Fibroblast of mammary gland (primary cell): ENCODE measurements around the gene ZYG11A.
"Not testable (repeated sequence)": the region's sequence is repeated elsewhere in the genome, so short reads cannot be mapped to it uniquely, and the experiment has no call there.

Source experiments
- DNase-seq: peaks from one replicate; pipeline ENCODE4 v3.0.0-alpha.2; 2010; ENCODE audit warnings: low read depth
- H3K4me3 ChIP-seq: 2 replicates; pipeline ENCODE4 v1.5.1; 2011; ENCODE audit warnings: low read depth, mild to moderate bottlenecking, low read length, moderate library complexity; ENCODE audit not compliant: control insufficient read depth
- TF ChIP-seq, protein P1 (sequence below): conservative IDR thresholded peaks from 2 replicates; pipeline ENCODE4 v1.5.1; 2011; ENCODE audit warnings: low read depth, low read length, inconsistent platforms; ENCODE audit not compliant: control insufficient read depth, insufficient read depth

ZYG11A gene

GRCh38 chr1:52855584-52855983 lies 13.0 kb downstream of the ZYG11A start:
- TF ChIP-seq, protein P1, sequence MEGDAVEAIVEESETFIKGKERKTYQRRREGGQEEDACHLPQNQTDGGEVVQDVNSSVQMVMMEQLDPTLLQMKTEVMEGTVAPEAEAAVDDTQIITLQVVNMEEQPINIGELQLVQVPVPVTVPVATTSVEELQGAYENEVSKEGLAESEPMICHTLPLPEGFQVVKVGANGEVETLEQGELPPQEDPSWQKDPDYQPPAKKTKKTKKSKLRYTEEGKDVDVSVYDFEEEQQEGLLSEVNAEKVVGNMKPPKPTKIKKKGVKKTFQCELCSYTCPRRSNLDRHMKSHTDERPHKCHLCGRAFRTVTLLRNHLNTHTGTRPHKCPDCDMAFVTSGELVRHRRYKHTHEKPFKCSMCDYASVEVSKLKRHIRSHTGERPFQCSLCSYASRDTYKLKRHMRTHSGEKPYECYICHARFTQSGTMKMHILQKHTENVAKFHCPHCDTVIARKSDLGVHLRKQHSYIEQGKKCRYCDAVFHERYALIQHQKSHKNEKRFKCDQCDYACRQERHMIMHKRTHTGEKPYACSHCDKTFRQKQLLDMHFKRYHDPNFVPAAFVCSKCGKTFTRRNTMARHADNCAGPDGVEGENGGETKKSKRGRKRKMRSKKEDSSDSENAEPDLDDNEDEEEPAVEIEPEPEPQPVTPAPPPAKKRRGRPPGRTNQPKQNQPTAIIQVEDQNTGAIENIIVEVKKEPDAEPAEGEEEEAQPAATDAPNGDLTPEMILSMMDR = no peak
- no peak overlapping the region for H3K4me3 ChIP-seq
- DNase-seq = no peak

DNA sequence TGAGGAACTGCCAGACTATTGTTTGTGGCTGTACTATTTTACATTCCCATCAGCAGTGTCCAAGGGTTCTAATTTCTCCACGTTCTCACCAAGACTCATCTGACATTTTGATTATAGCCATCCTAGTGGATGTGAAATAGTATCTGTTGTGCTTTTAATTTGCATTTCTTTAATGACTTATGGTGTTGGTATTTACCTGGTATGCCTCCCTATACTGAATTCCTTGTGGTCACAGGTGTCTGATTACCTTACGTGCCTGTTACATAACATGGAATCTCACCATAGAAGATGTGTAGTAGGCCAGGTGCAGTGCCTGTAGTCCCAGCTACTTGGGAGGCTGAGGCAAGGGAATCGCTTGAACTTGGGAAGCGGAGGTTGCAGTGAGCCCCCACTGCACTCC lies 13.5 kb downstream of the ZYG11A start:
- DNase-seq = no peak
- TF ChIP-seq, protein P1 = no peak
- H3K4me3 ChIP-seq = no peak overlapping the region

DNA sequence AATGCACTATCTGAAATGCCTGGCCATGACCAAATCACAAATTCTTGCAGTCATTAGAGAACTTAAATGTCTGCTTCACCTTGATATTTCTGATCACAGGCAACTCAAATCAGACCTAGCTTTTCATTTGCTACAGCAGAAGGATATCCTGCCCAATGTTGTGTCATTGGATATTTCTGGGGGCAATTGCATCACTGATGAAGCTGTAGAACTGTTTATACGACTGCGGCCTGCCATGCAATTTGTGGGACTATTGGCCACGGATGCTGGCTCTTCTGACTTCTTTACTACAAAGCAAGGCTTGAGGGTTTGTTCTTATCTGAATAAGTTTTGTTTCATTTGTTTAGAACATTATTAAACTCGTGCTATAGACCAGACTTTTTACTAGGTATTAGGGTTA lies 14.9 kb downstream of the ZYG11A start:
- TF ChIP-seq, protein P1 = no peak
- no peak overlapping the region for H3K4me3 ChIP-seq
- DNase-seq = no peak

DNA sequence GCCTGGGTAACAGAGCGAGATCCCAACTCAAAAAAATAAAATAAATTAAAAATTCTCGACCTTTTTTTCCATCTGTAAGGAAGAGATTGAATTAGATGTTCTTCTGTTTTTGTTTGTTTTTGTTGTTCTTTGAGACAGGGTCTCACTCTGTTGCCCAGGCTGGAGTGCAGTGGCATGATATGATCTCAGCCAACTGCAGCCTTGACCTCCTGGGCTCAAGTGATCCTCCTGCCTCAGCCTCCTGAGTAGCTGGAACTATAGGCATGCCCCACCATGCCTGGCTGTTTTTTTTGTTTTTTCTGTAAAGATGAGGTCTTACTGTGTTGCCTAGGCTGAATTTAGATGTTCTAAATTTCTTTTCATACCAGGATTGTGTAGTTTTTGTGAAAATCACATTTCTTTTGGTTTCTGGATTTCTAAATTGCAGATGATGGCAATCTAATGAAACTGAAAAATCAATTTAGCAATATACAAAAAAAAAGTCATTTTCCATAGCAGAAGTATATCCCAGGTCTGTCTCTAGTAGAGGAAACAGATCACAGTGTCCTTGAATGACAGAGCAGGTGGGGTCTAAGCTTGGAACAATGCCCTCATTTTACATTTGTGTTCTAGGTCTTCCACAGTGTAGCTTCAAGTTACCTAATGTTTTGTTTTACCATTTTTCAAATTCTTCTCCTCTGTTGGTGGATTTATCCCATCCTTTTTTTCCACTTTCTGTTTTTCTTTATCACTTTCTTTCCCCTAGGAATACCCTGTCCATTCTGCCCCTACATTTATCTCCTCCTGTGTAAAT lies 20.3 kb downstream of the ZYG11A start:
- H3K4me3 ChIP-seq = no peak overlapping the region
- TF ChIP-seq, protein P1 = no peak
- DNase-seq = no peak

DNA sequence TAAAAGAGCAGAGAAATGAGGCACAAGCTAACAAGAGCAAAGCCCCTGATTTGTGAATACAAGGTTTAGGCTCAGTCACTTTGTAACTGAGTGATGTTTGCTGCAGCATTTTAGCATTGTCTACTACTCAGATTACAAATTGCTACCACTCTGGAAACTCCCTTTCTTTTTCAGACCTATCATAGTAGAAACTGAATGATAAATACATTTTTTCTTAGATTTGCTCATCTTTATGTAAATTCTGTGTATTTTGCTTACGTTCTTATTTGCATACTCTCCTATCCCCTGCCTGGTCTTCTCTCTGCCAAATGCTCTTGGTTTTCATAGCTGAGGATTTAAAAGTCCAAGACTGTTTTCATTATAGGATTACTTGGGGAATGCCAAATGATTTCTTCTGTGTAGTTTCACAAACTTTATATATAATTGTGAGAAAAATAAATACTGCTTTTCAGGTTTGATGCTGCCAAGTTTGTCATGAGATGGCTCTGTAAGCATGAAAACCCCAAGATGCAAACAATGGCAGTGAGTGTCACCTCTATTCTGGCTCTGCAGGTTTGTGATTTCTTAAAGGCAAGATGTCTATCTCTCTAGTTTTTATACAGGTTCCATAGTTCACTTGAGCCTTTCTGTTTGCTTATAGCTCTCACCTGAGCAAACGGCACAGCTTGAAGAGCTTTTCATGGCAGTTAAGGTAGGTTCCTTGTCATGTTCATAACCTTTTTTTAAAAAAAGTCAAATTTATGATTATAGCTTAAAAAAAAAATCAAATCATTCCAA lies 24.7 kb downstream of the ZYG11A start:
- no peak overlapping the region for H3K4me3 ChIP-seq
- no peak for DNase-seq
- TF ChIP-seq, protein P1 = no peak

- not testable (repeated sequence) for H3K4me3 ChIP-seq, DNase-seq
Observed at GRCh38 chr1:52869727-52870126, 27.2 kb downstream of the ZYG11A start.

DNA sequence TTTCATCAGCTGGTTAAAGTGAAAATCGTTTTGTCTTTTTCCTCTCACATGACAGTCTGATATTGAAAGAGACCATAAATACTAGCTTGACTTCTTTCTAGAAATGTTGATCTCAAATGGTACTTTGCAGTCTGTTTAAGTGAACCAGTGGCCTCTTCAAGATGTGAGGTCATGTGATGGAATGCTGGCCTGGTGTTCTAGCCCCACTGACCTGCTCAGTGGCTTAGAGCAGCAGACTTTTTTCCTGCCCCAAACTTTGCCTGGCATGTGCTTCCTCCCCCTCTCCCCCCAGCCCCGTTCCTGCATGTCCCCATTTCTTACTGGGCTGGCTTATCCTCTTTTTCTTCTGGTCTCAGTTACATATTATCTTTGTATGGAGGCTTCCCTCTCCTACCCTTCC lies 34.3 kb downstream of the ZYG11A start:
- TF ChIP-seq, protein P1 = no peak
- no peak overlapping the region for H3K4me3 ChIP-seq
- DNase-seq = no peak
